Prostate gland (tissue), 2 donors: ENCODE data around the gene ATP6V1C2. TPM values are rescaled to one million over a fixed set of nuclear protein-coding genes. Genes with fewer than 3 reads are reported as not detected.

ENCODE experiments used
- DNase-seq: peaks from one replicate; pipeline ENCODE4 v3.0.0-alpha.2; 2019; ENCODE audit warnings: low spot score
- H3K27ac ChIP-seq, 2 donors: fragments of 200-600 bp; sonication (generic); 2 replicates each; pipeline ENCODE4 v1.5.1; 2017 to 2019
- H3K27me3 ChIP-seq: fragments of 200-600 bp; sonication (generic); replicated peaks from 2 replicates; pipeline ENCODE4 v1.5.1; 2019; ENCODE audit not compliant: insufficient read depth
- H3K36me3 ChIP-seq, 2 donors: fragments of 200-600 bp; sonication (generic); 1 replicate in 1 of 2; 2 replicates in 1 of 2; pipeline versions ENCODE4 v1.5.1 to v1.8.1; 2017 to 2019
- H3K4me1 ChIP-seq: fragments of 200-600 bp; sonication (generic); replicated peaks from 2 replicates; pipeline ENCODE4 v1.5.1; 2019
- H3K4me3 ChIP-seq, 2 donors: fragments of 200-600 bp; sonication (generic); 2 replicates each; pipeline ENCODE4 v1.5.1; 2017 to 2019
- H3K9me3 ChIP-seq: fragments of 200-600 bp; sonication (generic); 2 replicates; pipeline ENCODE4 v1.5.1; 2017
- POLR2A ChIP-seq: fragments of 450-650 bp; IDR thresholded peaks from one replicate; pipeline ENCODE4 v1.6.1; 2016; ENCODE audit warnings: antibody characterized with exemption, mild to moderate bottlenecking
- POLR2AphosphoS5 ChIP-seq: sonication (generic); formaldehyde crosslinking; IDR thresholded peaks from one replicate; pipeline ENCODE4 v1.6.1; 2017; ENCODE audit warnings: antibody characterized with exemption
- WGBS: methylation state at CpG from one replicate; pipeline ENCODE4 v1.1.5; 2018; 5-methylcytosine and 5-hydroxymethylcytosine counted together
- intact Hi-C: fragments of 100-400 bp; cut with DNase I; formaldehyde crosslinking; loops from one replicate; pipeline ENCODE4 v1.14.2; 2022
- total RNA-seq, 2 donors: library from RNA; depleted of rRNA; stranded (reverse); fragments of >200 nt; gene quantifications; one replicate each; pipeline ENCODE4 v1.1.0, GENCODE V29; 2016
- TF ChIP-seq, protein P1 (sequence below), 4 experiments: fragments of 200-600 bp in 2 of 4; fragments of 450-650 bp in 2 of 4; sonication (generic) in 2 of 4; IDR thresholded peaks; 1 replicate in 3 of 4; 2 replicates in 1 of 4; pipeline ENCODE4 v1.5.1; 2016 to 2019; ENCODE audit warnings: antibody characterized with exemption in 4 of 4, mild to moderate bottlenecking in 2 of 4, moderate library complexity in 2 of 4

The ATP6V1C2 gene
- total RNA-seq, 2 donors from 2014 or later = 0.41 to 4.0 TPM

DNA sequence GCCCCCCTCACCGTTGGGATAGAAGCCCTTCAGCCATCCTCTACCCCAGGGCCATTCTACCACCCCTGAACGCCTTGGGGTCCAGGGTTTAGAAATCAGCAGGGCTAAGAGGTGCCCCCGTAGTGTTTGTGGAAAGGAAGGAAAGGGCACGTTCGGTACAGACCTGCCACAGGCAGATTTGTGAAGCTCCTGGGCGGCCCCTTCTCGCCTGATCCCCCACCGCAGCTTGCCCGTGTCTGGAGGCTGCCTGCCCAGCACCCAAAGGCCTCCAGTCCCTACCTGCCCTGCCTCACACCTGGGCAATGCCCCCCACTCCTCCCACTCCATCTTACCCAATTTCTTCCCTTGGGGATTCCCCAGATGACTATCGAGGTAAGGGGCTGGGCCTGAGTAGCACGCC lies 21.2 kb downstream of the ATP6V1C2 start:
- intact Hi-C loops = no loop called here
- H3K36me3 ChIP-seq = no peaks in the 10 kb centered on the region
- no peaks in the 10 kb centered on the region for H3K9me3 ChIP-seq
- no peak overlapping the region for H3K27ac ChIP-seq
- H3K27me3 ChIP-seq = no peaks in the 10 kb centered on the region
- H3K4me3 ChIP-seq = no peak overlapping the region
- no peak for DNase-seq
- 71% methylated on average over 11 of the region's 11 CpGs for WGBS
- no peak for TF ChIP-seq POLR2AphosphoS5
- no peak for TF ChIP-seq POLR2A
- TF ChIP-seq, protein P1, sequence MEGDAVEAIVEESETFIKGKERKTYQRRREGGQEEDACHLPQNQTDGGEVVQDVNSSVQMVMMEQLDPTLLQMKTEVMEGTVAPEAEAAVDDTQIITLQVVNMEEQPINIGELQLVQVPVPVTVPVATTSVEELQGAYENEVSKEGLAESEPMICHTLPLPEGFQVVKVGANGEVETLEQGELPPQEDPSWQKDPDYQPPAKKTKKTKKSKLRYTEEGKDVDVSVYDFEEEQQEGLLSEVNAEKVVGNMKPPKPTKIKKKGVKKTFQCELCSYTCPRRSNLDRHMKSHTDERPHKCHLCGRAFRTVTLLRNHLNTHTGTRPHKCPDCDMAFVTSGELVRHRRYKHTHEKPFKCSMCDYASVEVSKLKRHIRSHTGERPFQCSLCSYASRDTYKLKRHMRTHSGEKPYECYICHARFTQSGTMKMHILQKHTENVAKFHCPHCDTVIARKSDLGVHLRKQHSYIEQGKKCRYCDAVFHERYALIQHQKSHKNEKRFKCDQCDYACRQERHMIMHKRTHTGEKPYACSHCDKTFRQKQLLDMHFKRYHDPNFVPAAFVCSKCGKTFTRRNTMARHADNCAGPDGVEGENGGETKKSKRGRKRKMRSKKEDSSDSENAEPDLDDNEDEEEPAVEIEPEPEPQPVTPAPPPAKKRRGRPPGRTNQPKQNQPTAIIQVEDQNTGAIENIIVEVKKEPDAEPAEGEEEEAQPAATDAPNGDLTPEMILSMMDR (IDR thresholded peaks at IDR 0.05) = no peak
- H3K4me1 ChIP-seq = no peaks in the 10 kb centered on the region

DNA sequence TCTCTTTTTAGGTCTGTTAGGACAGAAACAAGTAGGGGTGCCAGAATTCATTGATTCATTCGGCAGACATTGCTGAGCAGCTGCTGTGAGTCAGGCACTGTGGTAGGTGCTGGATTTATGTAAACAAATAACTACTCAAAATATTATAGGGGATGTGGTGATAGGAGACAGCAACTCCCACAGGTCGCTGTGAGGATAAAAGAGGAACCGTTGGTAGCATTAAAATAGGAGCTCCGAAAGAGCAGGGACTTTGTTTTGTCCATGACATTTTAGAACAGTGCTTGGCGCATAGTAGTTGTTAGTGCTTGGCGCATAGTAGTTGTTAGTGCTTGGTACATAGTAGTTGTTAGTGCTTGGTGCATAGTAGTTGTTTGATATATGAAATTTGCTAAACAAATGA lies 29.2 kb downstream of the ATP6V1C2 start:
- WGBS = 84% methylated on average over 6 of the region's 6 CpGs
- Histone ChIP-seq H3K27me3 (no peaks in the 10 kb centered on the region), H3K36me3 (no peaks in the 10 kb centered on the region), H3K4me3 (no peak overlapping the region), H3K27ac (no peak overlapping the region), H3K9me3 (no peaks in the 10 kb centered on the region), H3K4me1 (no peaks in the 10 kb centered on the region)
- intact Hi-C loops = no loop called here
- TF ChIP-seq, protein P1 (IDR thresholded peaks at IDR 0.05) = no peak
- TF ChIP-seq POLR2AphosphoS5 (no peak), POLR2A (no peak)
- DNase-seq = no peak

DNA sequence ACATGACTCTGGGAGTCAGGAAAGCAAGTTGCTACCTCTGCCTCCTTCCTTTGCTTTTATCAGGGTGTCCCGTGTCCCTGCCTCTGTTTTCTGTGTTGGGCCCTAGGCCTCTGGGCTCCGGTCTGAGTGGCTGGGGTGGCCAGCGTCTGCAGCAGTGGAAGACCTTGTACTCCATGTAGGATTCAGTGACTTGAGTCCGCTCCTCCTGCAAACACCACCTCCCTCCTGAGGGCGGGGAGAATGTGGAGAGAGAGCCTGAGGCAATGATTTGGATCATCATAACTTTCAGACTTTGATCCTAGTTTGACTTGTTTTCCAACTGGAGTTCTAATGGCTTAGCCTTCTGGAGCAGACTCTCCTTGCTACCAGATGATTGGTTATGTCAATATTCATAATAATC lies 30.8 kb downstream of the ATP6V1C2 start:
- Histone ChIP-seq H3K9me3 (no peaks in the 10 kb centered on the region), H3K4me3 (no peak overlapping the region), H3K27ac (no peak overlapping the region), H3K36me3 (no peaks in the 10 kb centered on the region), H3K4me1 (no peaks in the 10 kb centered on the region), H3K27me3 (no peaks in the 10 kb centered on the region)
- no peak for DNase-seq
- intact Hi-C loops = no loop called here
- WGBS = 73% methylated on average over 5 of the region's 5 CpGs
- TF ChIP-seq POLR2AphosphoS5 (no peak), POLR2A (no peak)
- TF ChIP-seq, protein P1 (IDR thresholded peaks at IDR 0.05) = no peak

DNA sequence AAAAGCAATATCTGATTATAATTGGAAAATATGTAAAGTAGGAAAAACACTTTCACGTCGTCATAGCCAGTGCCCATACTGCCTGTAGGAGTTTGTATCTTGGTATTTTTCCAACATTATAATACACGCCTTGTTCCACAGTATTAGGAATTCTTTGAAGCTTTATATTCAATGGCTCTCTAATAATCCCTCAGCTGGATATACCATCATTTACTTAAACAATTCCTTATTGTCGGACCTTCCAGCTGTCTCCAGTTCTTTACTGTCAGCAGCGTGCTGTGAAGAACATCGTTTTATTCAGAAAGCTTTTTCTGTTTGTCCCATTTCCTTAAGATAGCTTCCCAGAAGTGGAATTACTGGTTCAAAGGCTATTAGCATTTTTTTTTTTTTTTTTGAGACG lies 31.7 kb downstream of the ATP6V1C2 start:
- TF ChIP-seq POLR2A = no peak
- TF ChIP-seq, protein P1 (IDR thresholded peaks at IDR 0.05) = no peak
- no peak for TF ChIP-seq POLR2AphosphoS5
- intact Hi-C loops = no loop called here
- H3K9me3 ChIP-seq = no peaks in the 10 kb centered on the region
- 46% methylated on average over 7 of the region's 7 CpGs for WGBS
- no peaks in the 10 kb centered on the region for H3K27me3 ChIP-seq
- no peak overlapping the region for H3K27ac ChIP-seq
- H3K4me1 ChIP-seq = no peaks in the 10 kb centered on the region
- DNase-seq = no peak
- no peaks in the 10 kb centered on the region for H3K36me3 ChIP-seq
- no peak overlapping the region for H3K4me3 ChIP-seq

DNA sequence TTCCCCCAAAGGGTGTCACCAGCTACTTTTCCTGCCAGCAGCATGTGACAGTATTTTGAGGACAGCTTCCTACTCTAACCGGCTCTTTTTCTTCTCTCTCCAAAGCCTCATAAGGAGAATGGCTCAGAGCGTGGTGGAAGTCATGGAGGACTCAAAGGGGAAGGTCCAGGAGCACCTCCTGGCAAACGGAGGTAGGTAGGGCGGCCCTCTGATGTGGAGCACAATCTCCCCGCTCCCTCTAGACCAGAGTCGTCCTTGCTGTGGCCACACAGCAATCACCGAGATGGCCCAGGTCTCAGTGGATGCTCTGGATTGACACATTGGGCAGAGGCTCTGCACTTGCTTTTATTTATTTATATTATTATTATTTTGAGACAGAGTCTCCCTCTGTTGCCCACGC lies 32.4 kb downstream of the ATP6V1C2 start:
- DNase-seq = no peak
- H3K36me3 ChIP-seq = no peaks in the 10 kb centered on the region
- no peak overlapping the region for H3K27ac ChIP-seq
- intact Hi-C loops = no loop called here
- TF ChIP-seq, protein P1 (IDR thresholded peaks at IDR 0.05) = no peak
- TF ChIP-seq POLR2AphosphoS5 = no peak
- H3K9me3 ChIP-seq = no peaks in the 10 kb centered on the region
- no peaks in the 10 kb centered on the region for H3K4me1 ChIP-seq
- H3K27me3 ChIP-seq = no peaks in the 10 kb centered on the region
- WGBS = 95% methylated on average over 8 of the region's 8 CpGs
- no peak overlapping the region for H3K4me3 ChIP-seq
